LHCN-M2 (cell line): ENCODE measurements around the gene ZSCAN10. TPM values are rescaled to one million over a fixed set of nuclear protein-coding genes. Genes with fewer than 3 reads are reported as not detected.

Experiments
- DNase-seq: peaks from one replicate; pipeline ENCODE4 v3.0.0-alpha.2; 2012; ENCODE audit warnings: low read depth
- total RNA-seq: library from RNA; depleted of rRNA; stranded (reverse); fragments of >200 nt; gene quantifications from 2 replicates; pipeline ENCODE4 v1.2.3, GENCODE V29; 2014

Gene ZSCAN10
- total RNA-seq, 1 experiment from 2014 or later = not detected

GRCh38 chr16:3112058-3112880 lies 13.2 kb upstream of the ZSCAN10 start, which contains the start of gene ZNF205:
TSS of gene ZNF205 (plus strand) at chr16:3112586. CDS start at chr16:3113431, 845 bp downstream.
- peak; percentile 70 for DNase-seq

GRCh38 chr16:3106205-3106928 lies 7.3 kb upstream of the ZSCAN10 start:
- DNase-seq = peak; percentile 80

- DNase-seq = no peak
Observed at GRCh38 chr16:3101841-3102470, 2.9 kb upstream of the ZSCAN10 start.

GRCh38 chr16:3101018-3101840 lies 2.1 kb upstream of the ZSCAN10 start:
- no peak for DNase-seq

- peak; percentile 77 for DNase-seq
Observed at GRCh38 chr16:3099732-3100499, 822 bp upstream of the ZSCAN10 start.

GRCh38 chr16:3099395-3099731 lies 269 bp upstream of the ZSCAN10 start:
- DNase-seq = no peak

GRCh38 chr16:3097266-3097665 lies 1.8 kb downstream of the ZSCAN10 start:
- no peak for DNase-seq

- DNase-seq = no peak
Observed at GRCh38 chr16:3096362-3096761, 2.7 kb downstream of the ZSCAN10 start.

- DNase-seq = no peak
Observed at GRCh38 chr16:3095869-3096268, 3.2 kb downstream of the ZSCAN10 start.

- DNase-seq = peak; percentile 50
Observed at GRCh38 chr16:3094289-3095027, 4.6 kb downstream of the ZSCAN10 start.

GRCh38 chr16:3092501-3092941 lies 6.6 kb downstream of the ZSCAN10 start:
- DNase-seq = no peak

GRCh38 chr16:3091551-3091950 lies 7.5 kb downstream of the ZSCAN10 start:
- DNase-seq = no peak

- no peak for DNase-seq
Observed at GRCh38 chr16:3089717-3090592, 9.1 kb downstream of the ZSCAN10 start.

GRCh38 chr16:3088925-3089716 lies 10.0 kb downstream of the ZSCAN10 start:
- no peak for DNase-seq

GRCh38 chr16:3088450-3088849 lies 10.6 kb downstream of the ZSCAN10 start:
- DNase-seq = no peak

GRCh38 chr16:3087243-3088235 lies 11.6 kb downstream of the ZSCAN10 start:
- DNase-seq = no peak
